Measurements from ENCODE around the gene PDE2A.
A peak's percentile ranks its signal among the peaks of the same experiment; 100 is the strongest.

The PDE2A gene

GRCh38 chr11:72704783-72705265, 30.6 kb upstream of the PDE2A start:
- DNase-seq (ENCODE audit: low read depth, low spot score): no peak

- peak; percentile 66 for DNase-seq (ENCODE audit: low read depth, low spot score)
These were observed 30.0 kb upstream of the PDE2A start for GRCh38 chr11:72704028-72704782.

- peak; percentile 74 for DNase-seq (ENCODE audit: low read depth, low spot score)
These were observed 29.2 kb upstream of the PDE2A start for GRCh38 chr11:72703267-72704008.

- DNase-seq (ENCODE audit: low read depth, low spot score): no peak
These were observed 28.5 kb upstream of the PDE2A start for GRCh38 chr11:72702577-72703241.

- no peak for DNase-seq (ENCODE audit: low read depth, low spot score)
These were observed 27.9 kb upstream of the PDE2A start for GRCh38 chr11:72702096-72702495.

GRCh38 chr11:72701466-72701865, 27.2 kb upstream of the PDE2A start:
- no peak for DNase-seq (ENCODE audit: low read depth, low spot score)

- peak; percentile 74 for DNase-seq (ENCODE audit: low read depth, low spot score)
These were observed 25.9 kb upstream of the PDE2A start for GRCh38 chr11:72700146-72700545.

GRCh38 chr11:72697814-72698213, 23.6 kb upstream of the PDE2A start:
- DNase-seq (ENCODE audit: low read depth, low spot score): no peak

GRCh38 chr11:72696866-72697700, 22.9 kb upstream of the PDE2A start:
- peak; percentile 64 for DNase-seq (ENCODE audit: low read depth, low spot score)

- DNase-seq (ENCODE audit: low read depth, low spot score): no peak
These were observed 21.1 kb upstream of the PDE2A start for GRCh38 chr11:72695354-72695753.

- DNase-seq (ENCODE audit: low read depth, low spot score): no peak
These were observed 19.2 kb upstream of the PDE2A start for GRCh38 chr11:72693271-72693968.

- DNase-seq (ENCODE audit: low read depth, low spot score): no peak
These were observed 18.4 kb upstream of the PDE2A start for GRCh38 chr11:72692498-72693237.

- no peak for DNase-seq (ENCODE audit: low read depth, low spot score)
These were observed 15.9 kb upstream of the PDE2A start for GRCh38 chr11:72690166-72690565.

GRCh38 chr11:72688929-72689328, 14.7 kb upstream of the PDE2A start:
- DNase-seq (ENCODE audit: low read depth, low spot score): no peak

GRCh38 chr11:72688486-72688885, 14.3 kb upstream of the PDE2A start:
- DNase-seq (ENCODE audit: low read depth, low spot score): no peak

- no peak for DNase-seq (ENCODE audit: low read depth, low spot score)
These were observed 13.1 kb upstream of the PDE2A start for GRCh38 chr11:72687326-72687725.

- no peak for DNase-seq (ENCODE audit: low read depth, low spot score)
These were observed 12.5 kb upstream of the PDE2A start for GRCh38 chr11:72686639-72687220.

- no peak for DNase-seq (ENCODE audit: low read depth, low spot score)
These were observed 11.6 kb upstream of the PDE2A start for GRCh38 chr11:72685560-72686480.
